Loucy (cell line): ENCODE results near the gene CFAP54.

Experiments used
- H2AFZ ChIP-seq: fragments of 200-600 bp; sonication (generic); 2 replicates; pipeline ENCODE4 v1.6.0; 2016; ENCODE audit warnings: antibody characterized with exemption, mild to moderate bottlenecking, low read length, moderate library complexity
- H3F3A ChIP-seq: fragments of 200-600 bp; 2 replicates; pipeline ENCODE4 v1.6.0; 2016; ENCODE audit warnings: antibody characterized with exemption, low read depth, mild to moderate bottlenecking
- H3K27me3 ChIP-seq: fragments of 200-600 bp; sonication (generic); 2 replicates; pipeline ENCODE4 v1.6.1; 2014; ENCODE audit warnings: low read length, mild to moderate bottlenecking; ENCODE audit not compliant: insufficient read depth, poor library complexity, severe bottlenecking
- H3K36me3 ChIP-seq: fragments of 200-600 bp; sonication (generic); 2 replicates; pipeline ENCODE4 v1.6.1; 2016; ENCODE audit warnings: low read length; ENCODE audit not compliant: insufficient read depth
- H3K4me1 ChIP-seq: fragments of 200-600 bp; sonication (generic); 2 replicates; pipeline ENCODE4 v1.5.1; 2014; ENCODE audit warnings: low read length, mild to moderate bottlenecking; ENCODE audit not compliant: insufficient read depth, poor library complexity, severe bottlenecking
- H3K4me2 ChIP-seq: fragments of 200-600 bp; sonication (generic); 2 replicates; pipeline ENCODE4 v1.6.0; 2014; ENCODE audit warnings: antibody characterized with exemption, low read length, low read depth, mild to moderate bottlenecking; ENCODE audit not compliant: poor library complexity, severe bottlenecking
- H3K4me3 ChIP-seq: fragments of 200-600 bp; sonication (generic); 2 replicates; pipeline ENCODE4 v1.5.1; 2014; ENCODE audit warnings: low read length, mild to moderate bottlenecking, mixed read lengths; ENCODE audit not compliant: poor library complexity, severe bottlenecking
- H3K79me2 ChIP-seq: fragments of 200-600 bp; sonication (generic); 2 replicates; pipeline ENCODE4 v1.6.1; 2014; ENCODE audit warnings: low read length; ENCODE audit not compliant: insufficient read depth
- H3K9ac ChIP-seq: fragments of 200-600 bp; sonication (generic); 2 replicates; pipeline ENCODE4 v1.6.0; 2014; ENCODE audit warnings: mild to moderate bottlenecking, low read depth, low read length, moderate library complexity; ENCODE audit not compliant: poor library complexity, severe bottlenecking
- H3K9me2 ChIP-seq: fragments of 200-600 bp; sonication (generic); replicated peaks from 2 replicates; pipeline ENCODE4 v1.6.1; 2016; ENCODE audit warnings: low read depth, low read length, mixed read lengths
- H3K9me3 ChIP-seq: fragments of 200-600 bp; sonication (generic); 2 replicates; pipeline ENCODE4 v1.6.1; 2014; ENCODE audit warnings: mild to moderate bottlenecking, antibody characterized with exemption, low read length, low read depth; ENCODE audit not compliant: insufficient read depth
- H4K20me1 ChIP-seq: fragments of 200-600 bp; sonication (generic); 2 replicates; pipeline ENCODE4 v1.6.0; 2014; ENCODE audit warnings: antibody characterized with exemption, low read length, mild to moderate bottlenecking; ENCODE audit not compliant: insufficient read depth, poor library complexity, severe bottlenecking
- EZH2phosphoT487 ChIP-seq: fragments of 200-600 bp; IDR thresholded peaks from 2 replicates; pipeline ENCODE4 v1.6.1; 2018; ENCODE audit warnings: antibody characterized with exemption, mild to moderate bottlenecking, moderate library complexity, borderline replicate concordance
- TF ChIP-seq, protein P1 (sequence below): fragments of 200-600 bp; sonication (generic); conservative IDR thresholded peaks from 2 replicates; pipeline ENCODE4 v1.5.1; 2014; ENCODE audit warnings: mild to moderate bottlenecking, antibody characterized with exemption, low read length

The CFAP54 gene

DNA sequence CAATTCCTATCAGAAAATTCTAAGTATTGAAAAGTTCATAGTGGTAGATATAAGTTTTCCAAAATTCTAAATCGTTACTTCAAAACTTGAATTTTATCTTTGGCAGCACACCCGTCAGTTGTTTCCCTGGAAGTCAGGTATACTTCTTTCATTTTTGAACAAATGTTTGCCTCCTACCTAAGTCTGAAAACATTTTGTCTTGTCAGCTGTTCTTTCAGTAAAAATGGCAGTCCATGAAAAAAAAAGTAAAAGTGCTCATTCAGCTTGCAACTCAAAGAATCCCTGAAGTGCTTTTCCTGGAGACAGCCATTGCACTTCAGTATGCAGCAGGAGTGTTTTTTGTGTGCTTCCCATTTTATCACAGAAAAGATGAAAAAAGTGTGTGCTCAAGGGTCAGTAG, 287.5 kb downstream of the CFAP54 start:
- no peaks in the 10 kb centered on the region for H3K27me3 ChIP-seq
- no peak for TF ChIP-seq EZH2phosphoT487
- TF ChIP-seq, protein P1, sequence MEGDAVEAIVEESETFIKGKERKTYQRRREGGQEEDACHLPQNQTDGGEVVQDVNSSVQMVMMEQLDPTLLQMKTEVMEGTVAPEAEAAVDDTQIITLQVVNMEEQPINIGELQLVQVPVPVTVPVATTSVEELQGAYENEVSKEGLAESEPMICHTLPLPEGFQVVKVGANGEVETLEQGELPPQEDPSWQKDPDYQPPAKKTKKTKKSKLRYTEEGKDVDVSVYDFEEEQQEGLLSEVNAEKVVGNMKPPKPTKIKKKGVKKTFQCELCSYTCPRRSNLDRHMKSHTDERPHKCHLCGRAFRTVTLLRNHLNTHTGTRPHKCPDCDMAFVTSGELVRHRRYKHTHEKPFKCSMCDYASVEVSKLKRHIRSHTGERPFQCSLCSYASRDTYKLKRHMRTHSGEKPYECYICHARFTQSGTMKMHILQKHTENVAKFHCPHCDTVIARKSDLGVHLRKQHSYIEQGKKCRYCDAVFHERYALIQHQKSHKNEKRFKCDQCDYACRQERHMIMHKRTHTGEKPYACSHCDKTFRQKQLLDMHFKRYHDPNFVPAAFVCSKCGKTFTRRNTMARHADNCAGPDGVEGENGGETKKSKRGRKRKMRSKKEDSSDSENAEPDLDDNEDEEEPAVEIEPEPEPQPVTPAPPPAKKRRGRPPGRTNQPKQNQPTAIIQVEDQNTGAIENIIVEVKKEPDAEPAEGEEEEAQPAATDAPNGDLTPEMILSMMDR, result no peak
- no peak overlapping the region for H3K9ac ChIP-seq
- H4K20me1 ChIP-seq, result no peaks in the 10 kb centered on the region
- H3K4me2 ChIP-seq, result no peak overlapping the region
- no peak overlapping the region for H2AFZ ChIP-seq
- no peaks in the 10 kb centered on the region for H3K9me2 ChIP-seq
- no peaks in the 10 kb centered on the region for H3K9me3 ChIP-seq
- no peaks in the 10 kb centered on the region for H3K36me3 ChIP-seq
- H3K4me3 ChIP-seq, result no peak overlapping the region
- no peaks in the 10 kb centered on the region for H3K79me2 ChIP-seq
- H3K4me1 ChIP-seq, result no peaks in the 10 kb centered on the region
- no peaks in the 10 kb centered on the region for H3F3A ChIP-seq

DNA sequence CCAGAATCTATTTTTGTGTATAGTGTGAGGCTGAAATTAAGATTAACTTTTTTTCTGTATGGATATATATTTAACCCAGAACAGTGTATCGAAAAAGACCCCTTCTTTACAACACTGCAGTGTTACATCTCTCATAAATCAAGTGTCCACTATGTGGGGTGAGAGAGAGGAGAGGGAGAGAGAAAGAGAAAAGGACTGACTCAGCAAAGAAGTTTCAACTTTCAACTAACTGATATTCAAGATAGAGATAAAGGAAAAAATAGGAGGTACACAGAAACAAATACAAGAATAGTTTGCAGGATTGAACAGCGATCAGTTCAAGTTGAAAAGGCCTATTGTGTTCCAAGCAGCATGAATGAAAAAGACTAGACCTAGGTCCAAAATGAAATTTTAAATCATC, 291.0 kb downstream of the CFAP54 start:
- no peaks in the 10 kb centered on the region for H3K9me2 ChIP-seq
- no peaks in the 10 kb centered on the region for H3K36me3 ChIP-seq
- no peak overlapping the region for H3K4me2 ChIP-seq
- no peaks in the 10 kb centered on the region for H3K79me2 ChIP-seq
- H3K4me1 ChIP-seq, result no peaks in the 10 kb centered on the region
- H3K27me3 ChIP-seq, result no peaks in the 10 kb centered on the region
- no peak for TF ChIP-seq EZH2phosphoT487
- TF ChIP-seq, protein P1, result no peak
- no peaks in the 10 kb centered on the region for H3K9me3 ChIP-seq
- H3F3A ChIP-seq, result no peaks in the 10 kb centered on the region
- H3K9ac ChIP-seq, result no peak overlapping the region
- no peak overlapping the region for H3K4me3 ChIP-seq
- no peak overlapping the region for H2AFZ ChIP-seq
- H4K20me1 ChIP-seq, result no peaks in the 10 kb centered on the region

DNA sequence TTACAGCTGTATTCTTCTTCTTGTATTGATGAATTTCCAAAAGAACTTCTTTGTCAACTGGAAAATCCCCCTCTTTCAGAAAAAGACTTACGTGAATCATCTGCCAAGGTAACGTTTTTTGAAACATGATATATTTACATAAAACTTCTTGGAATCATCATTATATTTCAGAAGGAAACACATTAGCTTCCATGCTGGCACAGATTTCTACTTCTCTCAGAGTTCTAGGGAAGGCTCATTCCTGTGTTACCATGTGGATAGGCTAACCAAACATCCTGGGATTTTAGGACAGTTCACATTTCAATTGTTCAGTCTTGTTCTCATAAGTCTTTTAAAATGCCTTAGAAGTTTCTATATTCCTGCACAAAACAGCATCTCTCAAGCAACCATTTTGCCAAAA, 297.4 kb downstream of the CFAP54 start:
- H3F3A ChIP-seq, result no peaks in the 10 kb centered on the region
- no peaks in the 10 kb centered on the region for H3K36me3 ChIP-seq
- H2AFZ ChIP-seq, result no peak overlapping the region
- H3K79me2 ChIP-seq, result no peaks in the 10 kb centered on the region
- H3K9me2 ChIP-seq, result no peaks in the 10 kb centered on the region
- H3K4me1 ChIP-seq, result no peaks in the 10 kb centered on the region
- no peak overlapping the region for H3K4me3 ChIP-seq
- no peak for TF ChIP-seq EZH2phosphoT487
- H3K27me3 ChIP-seq, result no peaks in the 10 kb centered on the region
- no peaks in the 10 kb centered on the region for H4K20me1 ChIP-seq
- H3K9ac ChIP-seq, result no peak overlapping the region
- no peak overlapping the region for H3K4me2 ChIP-seq
- no peaks in the 10 kb centered on the region for H3K9me3 ChIP-seq

DNA sequence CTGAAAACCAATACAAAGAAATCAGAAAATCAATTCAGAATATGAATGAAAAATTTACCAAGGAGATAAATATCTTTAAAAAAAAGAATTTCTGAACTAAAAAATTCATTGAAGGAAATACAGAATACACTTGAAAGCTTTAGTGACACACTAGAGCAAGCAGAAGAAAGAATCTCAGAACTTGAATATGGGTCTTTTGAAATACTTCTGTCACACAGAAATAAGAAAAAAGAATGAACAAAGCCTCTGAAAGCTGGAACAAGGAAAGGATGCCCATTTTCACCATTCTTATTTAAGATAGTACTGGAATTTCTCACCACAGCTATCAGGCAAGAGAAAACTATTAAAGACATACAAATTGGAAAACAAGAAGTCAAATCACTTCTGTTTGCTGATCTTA, 314.6 kb downstream of the CFAP54 start:
- Histone ChIP-seq H3F3A (no peaks in the 10 kb centered on the region), H2AFZ (no peak overlapping the region), H3K36me3 (no peaks in the 10 kb centered on the region), H3K9ac (no peak overlapping the region), H3K4me3 (no peak overlapping the region), H3K9me3 (no peaks in the 10 kb centered on the region; the same call in 1 of the 2 replicates), H3K9me2 (no peaks in the 10 kb centered on the region), H3K4me2 (no peak overlapping the region), H4K20me1 (no peaks in the 10 kb centered on the region), H3K4me1 (no peaks in the 10 kb centered on the region), H3K27me3 (no peaks in the 10 kb centered on the region), H3K79me2 (no peaks in the 10 kb centered on the region)
- no peak for TF ChIP-seq EZH2phosphoT487
- TF ChIP-seq, protein P1, result no peak
